NB4 (cell line): ENCODE data around the gene CNTNAP2.

Source experiments
- MYC ChIP-seq: IDR thresholded peaks from 2 replicates; pipeline ENCODE4 v1.6.1; 2011; ENCODE audit warnings: low read depth, low read length
- POLR2A ChIP-seq: IDR thresholded peaks from 2 replicates; pipeline ENCODE4 v1.6.1; 2011; ENCODE audit warnings: mild to moderate bottlenecking; ENCODE audit not compliant: insufficient read length; ENCODE audit errors: extremely low read depth
- TF ChIP-seq, protein P1 (sequence below): IDR thresholded peaks from one replicate; pipeline ENCODE4 v1.5.1; 2012; ENCODE audit warnings: low read depth, low read length
- TF ChIP-seq, protein P2 (sequence below): IDR thresholded peaks from 2 replicates; pipeline ENCODE4 v1.6.1; 2011; ENCODE audit warnings: low read depth, low read length

DNA sequence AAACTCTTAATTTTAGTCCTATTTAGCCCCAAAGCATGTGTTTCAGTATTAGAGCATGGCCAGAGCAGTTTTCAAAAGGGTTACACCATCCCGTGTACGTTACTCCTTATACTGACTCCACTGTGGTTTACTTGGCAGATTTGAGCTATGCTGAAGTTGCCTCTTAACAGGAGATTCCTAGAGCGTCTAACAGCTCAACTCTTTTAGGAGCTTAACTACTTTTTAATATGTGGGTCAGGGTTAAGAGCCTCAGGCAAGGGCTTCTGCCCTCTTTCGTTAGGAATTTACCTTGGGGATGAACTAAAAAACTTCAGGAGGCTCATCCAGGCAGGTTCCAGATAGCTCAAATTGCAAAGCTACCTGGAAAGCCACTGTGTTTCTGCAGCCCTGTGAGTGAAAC lies 1799.2 kb downstream of the CNTNAP2 start:
- TF ChIP-seq POLR2A (no peak), MYC (no peak)
- TF ChIP-seq, protein P1, sequence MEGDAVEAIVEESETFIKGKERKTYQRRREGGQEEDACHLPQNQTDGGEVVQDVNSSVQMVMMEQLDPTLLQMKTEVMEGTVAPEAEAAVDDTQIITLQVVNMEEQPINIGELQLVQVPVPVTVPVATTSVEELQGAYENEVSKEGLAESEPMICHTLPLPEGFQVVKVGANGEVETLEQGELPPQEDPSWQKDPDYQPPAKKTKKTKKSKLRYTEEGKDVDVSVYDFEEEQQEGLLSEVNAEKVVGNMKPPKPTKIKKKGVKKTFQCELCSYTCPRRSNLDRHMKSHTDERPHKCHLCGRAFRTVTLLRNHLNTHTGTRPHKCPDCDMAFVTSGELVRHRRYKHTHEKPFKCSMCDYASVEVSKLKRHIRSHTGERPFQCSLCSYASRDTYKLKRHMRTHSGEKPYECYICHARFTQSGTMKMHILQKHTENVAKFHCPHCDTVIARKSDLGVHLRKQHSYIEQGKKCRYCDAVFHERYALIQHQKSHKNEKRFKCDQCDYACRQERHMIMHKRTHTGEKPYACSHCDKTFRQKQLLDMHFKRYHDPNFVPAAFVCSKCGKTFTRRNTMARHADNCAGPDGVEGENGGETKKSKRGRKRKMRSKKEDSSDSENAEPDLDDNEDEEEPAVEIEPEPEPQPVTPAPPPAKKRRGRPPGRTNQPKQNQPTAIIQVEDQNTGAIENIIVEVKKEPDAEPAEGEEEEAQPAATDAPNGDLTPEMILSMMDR: no peak
- TF ChIP-seq, protein P2, sequence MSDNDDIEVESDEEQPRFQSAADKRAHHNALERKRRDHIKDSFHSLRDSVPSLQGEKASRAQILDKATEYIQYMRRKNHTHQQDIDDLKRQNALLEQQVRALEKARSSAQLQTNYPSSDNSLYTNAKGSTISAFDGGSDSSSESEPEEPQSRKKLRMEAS: no peak
